ENCODE results near the gene ITGB4.

ITGB4 gene

GRCh38 chr17:75720656-75721462 lies at the start of gene ITGB4:
ITGB4 (plus strand) TSS chr17:75721459; CDS start chr17:75724704, 3,245 bp downstream.
- peak; percentile 45 to 53 for DNase-seq

- no peak for DNase-seq
Measured at GRCh38 chr17:75672011-75672410, 49.2 kb upstream of the ITGB4 start.

GRCh38 chr17:75673487-75673886 lies 47.8 kb upstream of the ITGB4 start:
- no peak for DNase-seq

GRCh38 chr17:75676461-75676860 lies 44.8 kb upstream of the ITGB4 start:
- DNase-seq: no peak

GRCh38 chr17:75679706-75680211 lies 41.5 kb upstream of the ITGB4 start:
- no peak for DNase-seq

GRCh38 chr17:75680431-75680830 lies 40.8 kb upstream of the ITGB4 start:
- no peak for DNase-seq

- no peak for DNase-seq
Measured at GRCh38 chr17:75681289-75681688, 40.0 kb upstream of the ITGB4 start.

- DNase-seq: no peak
Measured at GRCh38 chr17:75683583-75683982, 37.7 kb upstream of the ITGB4 start.

GRCh38 chr17:75684249-75684648 lies 37.0 kb upstream of the ITGB4 start:
- DNase-seq: no peak

GRCh38 chr17:75684924-75685323 lies 36.3 kb upstream of the ITGB4 start:
- DNase-seq: no peak

- no peak for DNase-seq
Measured at GRCh38 chr17:75685499-75685898, 35.8 kb upstream of the ITGB4 start.

- DNase-seq: no peak
Measured at GRCh38 chr17:75688209-75688825, 32.9 kb upstream of the ITGB4 start.

- peak; percentile 31 to 49 for DNase-seq
Measured at GRCh38 chr17:75689441-75689873, 31.8 kb upstream of the ITGB4 start.

- DNase-seq: peak; percentile 49 to 67
Measured at GRCh38 chr17:75691371-75691791, 29.9 kb upstream of the ITGB4 start.

GRCh38 chr17:75691801-75692626 lies 29.2 kb upstream of the ITGB4 start:
- no peak for DNase-seq

- DNase-seq: no peak
Measured at GRCh38 chr17:75692976-75693375, 28.3 kb upstream of the ITGB4 start.

- no peak for DNase-seq
Measured at GRCh38 chr17:75693500-75694481, 27.5 kb upstream of the ITGB4 start.

- DNase-seq: no peak
Measured at GRCh38 chr17:75694536-75694935, 26.7 kb upstream of the ITGB4 start.

- DNase-seq: no peak
Measured at GRCh38 chr17:75695141-75695829, 26.0 kb upstream of the ITGB4 start.

- no peak for DNase-seq
Measured at GRCh38 chr17:75695830-75696271, 25.4 kb upstream of the ITGB4 start.

- no peak for DNase-seq
Measured at GRCh38 chr17:75697651-75698291, 23.5 kb upstream of the ITGB4 start.
